ENCODE data around the gene TSPEAR.
"Not testable (repeated sequence)": the region's sequence is repeated elsewhere in the genome, so short reads cannot be mapped to it uniquely, and the experiment has no call there.

DNA sequence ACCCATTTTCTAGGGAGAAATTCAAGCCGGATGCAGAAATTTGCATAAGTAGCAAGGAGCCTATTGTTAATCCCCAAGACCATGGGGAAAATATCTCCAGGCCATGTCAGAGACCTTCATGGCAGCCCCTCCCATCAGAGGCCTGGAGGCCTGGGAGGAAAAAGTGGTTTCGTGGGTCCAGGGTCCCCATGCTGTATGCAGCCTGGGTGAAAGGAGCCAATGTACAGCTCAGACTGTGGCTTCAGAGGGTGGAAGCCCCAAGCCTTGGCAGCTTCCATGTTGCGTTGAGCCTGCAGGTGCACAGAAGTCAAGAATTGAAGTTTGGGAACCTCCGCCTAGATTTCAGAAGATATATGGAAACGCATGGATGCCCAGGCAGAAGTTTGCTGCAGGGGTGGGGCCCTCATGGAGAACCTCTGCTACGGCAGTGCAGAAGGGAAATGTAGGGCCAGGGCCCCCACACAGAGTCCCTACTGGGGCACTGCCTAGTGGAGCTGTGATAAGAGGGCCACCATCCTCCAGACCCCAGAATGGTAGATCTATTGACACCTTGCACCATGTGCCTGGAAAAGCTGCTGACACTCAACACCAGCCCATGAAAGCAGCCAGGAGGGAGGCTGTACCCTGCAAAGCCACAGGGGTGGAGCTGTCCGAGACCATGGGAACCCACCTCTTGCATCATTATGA lies 101.1 kb downstream of the TSPEAR start:
- TF ChIP-seq, protein P1, sequence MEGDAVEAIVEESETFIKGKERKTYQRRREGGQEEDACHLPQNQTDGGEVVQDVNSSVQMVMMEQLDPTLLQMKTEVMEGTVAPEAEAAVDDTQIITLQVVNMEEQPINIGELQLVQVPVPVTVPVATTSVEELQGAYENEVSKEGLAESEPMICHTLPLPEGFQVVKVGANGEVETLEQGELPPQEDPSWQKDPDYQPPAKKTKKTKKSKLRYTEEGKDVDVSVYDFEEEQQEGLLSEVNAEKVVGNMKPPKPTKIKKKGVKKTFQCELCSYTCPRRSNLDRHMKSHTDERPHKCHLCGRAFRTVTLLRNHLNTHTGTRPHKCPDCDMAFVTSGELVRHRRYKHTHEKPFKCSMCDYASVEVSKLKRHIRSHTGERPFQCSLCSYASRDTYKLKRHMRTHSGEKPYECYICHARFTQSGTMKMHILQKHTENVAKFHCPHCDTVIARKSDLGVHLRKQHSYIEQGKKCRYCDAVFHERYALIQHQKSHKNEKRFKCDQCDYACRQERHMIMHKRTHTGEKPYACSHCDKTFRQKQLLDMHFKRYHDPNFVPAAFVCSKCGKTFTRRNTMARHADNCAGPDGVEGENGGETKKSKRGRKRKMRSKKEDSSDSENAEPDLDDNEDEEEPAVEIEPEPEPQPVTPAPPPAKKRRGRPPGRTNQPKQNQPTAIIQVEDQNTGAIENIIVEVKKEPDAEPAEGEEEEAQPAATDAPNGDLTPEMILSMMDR (conservative IDR thresholded peaks at IDR 0.05; ENCODE audit: low read length): not testable (repeated sequence)
- TF ChIP-seq EZH2phosphoT487 (IDR thresholded peaks at IDR 0.05; ENCODE audit: borderline replicate concordance, low read depth, low read length): not testable (repeated sequence)

Measured in OCI-LY7 (cell line).